ENCODE data around the gene EFHD2. TPM values are rescaled to one million over a fixed set of nuclear protein-coding genes. Genes with fewer than 3 reads are reported as not detected.
"Not testable (repeated sequence)": the region's sequence is repeated elsewhere in the genome, so short reads cannot be mapped to it uniquely, and the experiment has no call there.

The EFHD2 gene
- total and polyA plus RNA-seq, 2 experiments from 2014 or later = 43.9 to 58.2 TPM

GRCh38 chr1:15368888-15369287, 40.8 kb upstream of the EFHD2 start:
- Histone ChIP-seq H3K36me3 (no peaks in the 10 kb centered on the region), H3K4me1 (ENCODE audit: low read depth) (no peaks in the 10 kb centered on the region), H3K9me3 (ENCODE audit: low read depth) (no peaks in the 10 kb centered on the region), H3K27ac (no peak overlapping the region), H3K27me3 (no peaks in the 10 kb centered on the region), H3K4me3 (no peak overlapping the region)
- TF ChIP-seq, protein P1, sequence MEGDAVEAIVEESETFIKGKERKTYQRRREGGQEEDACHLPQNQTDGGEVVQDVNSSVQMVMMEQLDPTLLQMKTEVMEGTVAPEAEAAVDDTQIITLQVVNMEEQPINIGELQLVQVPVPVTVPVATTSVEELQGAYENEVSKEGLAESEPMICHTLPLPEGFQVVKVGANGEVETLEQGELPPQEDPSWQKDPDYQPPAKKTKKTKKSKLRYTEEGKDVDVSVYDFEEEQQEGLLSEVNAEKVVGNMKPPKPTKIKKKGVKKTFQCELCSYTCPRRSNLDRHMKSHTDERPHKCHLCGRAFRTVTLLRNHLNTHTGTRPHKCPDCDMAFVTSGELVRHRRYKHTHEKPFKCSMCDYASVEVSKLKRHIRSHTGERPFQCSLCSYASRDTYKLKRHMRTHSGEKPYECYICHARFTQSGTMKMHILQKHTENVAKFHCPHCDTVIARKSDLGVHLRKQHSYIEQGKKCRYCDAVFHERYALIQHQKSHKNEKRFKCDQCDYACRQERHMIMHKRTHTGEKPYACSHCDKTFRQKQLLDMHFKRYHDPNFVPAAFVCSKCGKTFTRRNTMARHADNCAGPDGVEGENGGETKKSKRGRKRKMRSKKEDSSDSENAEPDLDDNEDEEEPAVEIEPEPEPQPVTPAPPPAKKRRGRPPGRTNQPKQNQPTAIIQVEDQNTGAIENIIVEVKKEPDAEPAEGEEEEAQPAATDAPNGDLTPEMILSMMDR (IDR thresholded peaks at IDR 0.05; ENCODE audit: low read depth, low read length) = no peak
- no peak for DNase-seq (ENCODE audit: low read depth in 1 of 2, low spot score in 1 of 2)

DNA sequence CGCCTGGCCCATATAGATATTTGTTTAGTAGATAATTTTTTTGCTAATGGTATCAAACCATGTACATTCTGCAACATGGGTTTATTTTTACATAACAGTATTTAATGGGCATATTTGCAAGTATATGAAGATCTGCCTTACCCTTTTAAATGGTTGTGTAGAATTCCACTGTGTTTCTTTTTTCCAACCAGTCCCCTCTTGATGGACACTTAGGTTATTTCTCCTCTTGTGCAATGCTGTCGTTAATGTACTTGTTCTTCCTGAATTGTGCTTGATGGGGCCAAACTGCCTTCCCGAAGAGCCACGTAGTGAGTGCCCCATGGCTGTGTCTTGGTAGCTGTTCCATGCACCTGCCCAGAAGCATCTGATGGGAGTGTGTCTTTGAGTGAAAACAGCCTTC, 39.4 kb upstream of the EFHD2 start:
- no peaks in the 10 kb centered on the region for H3K27me3 ChIP-seq
- H3K36me3 ChIP-seq = no peaks in the 10 kb centered on the region
- no peaks in the 10 kb centered on the region for H3K4me1 ChIP-seq (ENCODE audit: low read depth)
- DNase-seq (ENCODE audit: low read depth in 1 of 2, low spot score in 1 of 2) = no peak
- no peak overlapping the region for H3K4me3 ChIP-seq
- TF ChIP-seq, protein P1 (IDR thresholded peaks at IDR 0.05; ENCODE audit: low read depth, low read length) = no peak
- H3K9me3 ChIP-seq (ENCODE audit: low read depth) = no peaks in the 10 kb centered on the region
- no peak overlapping the region for H3K27ac ChIP-seq

GRCh38 chr1:15370781-15371520, 38.7 kb upstream of the EFHD2 start:
- peak in 1 of 2 donors; percentile 30 for DNase-seq (ENCODE audit: low read depth in 1 of 2, low spot score in 1 of 2)
- TF ChIP-seq, protein P1 (IDR thresholded peaks at IDR 0.05; ENCODE audit: low read depth, low read length) = no peak
- Histone ChIP-seq H3K36me3 (no peaks in the 10 kb centered on the region), H3K9me3 (ENCODE audit: low read depth) (no peaks in the 10 kb centered on the region), H3K27ac (no peak overlapping the region), H3K4me1 (ENCODE audit: low read depth) (no peaks in the 10 kb centered on the region), H3K4me3 (no peak overlapping the region), H3K27me3 (no peaks in the 10 kb centered on the region)

DNA sequence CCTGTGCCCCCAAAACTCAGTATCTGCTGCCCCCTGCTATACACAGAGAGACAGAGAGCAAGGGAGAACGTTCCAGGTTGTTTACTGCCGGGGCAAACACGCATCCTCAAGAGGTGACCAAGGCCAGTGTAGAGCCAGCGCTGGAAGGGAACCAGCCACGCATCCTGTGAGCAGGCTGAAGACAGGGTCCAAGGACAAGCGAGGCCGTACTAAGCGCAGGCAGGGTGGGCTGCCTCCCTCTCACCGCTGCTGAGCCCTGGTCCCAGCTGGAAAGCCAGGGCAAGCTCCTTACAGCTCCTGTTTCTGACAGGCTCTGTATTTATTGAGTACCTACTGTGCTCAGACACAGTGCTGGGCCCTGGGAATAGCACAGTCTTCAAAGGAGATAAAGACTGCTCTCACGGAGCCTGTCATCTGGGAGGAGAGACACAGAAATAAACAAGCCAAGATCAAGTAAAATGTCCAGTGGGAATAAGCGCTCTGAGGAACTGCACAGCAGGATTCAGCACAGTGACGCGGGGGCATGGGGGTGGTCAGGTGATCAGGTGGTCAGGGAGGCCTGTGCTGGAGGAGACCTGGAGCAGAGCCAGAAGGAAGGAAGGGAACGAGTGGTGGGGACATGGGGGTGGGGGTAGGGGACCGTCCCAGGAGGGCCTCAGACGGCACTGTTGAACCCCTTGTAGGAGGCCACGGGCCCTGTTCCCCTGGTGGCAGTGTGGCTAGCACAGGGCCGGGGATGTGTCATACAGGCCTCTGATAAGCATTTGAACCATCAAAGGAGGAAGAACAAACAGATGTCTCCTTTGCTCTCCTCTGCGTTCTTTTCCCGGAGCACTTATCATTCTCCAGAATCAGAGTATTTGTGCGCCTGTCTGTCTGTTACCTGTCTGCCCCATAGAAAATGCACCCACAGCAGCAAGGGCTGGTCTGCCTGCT, 37.8 kb upstream of the EFHD2 start:
- no peak overlapping the region for H3K27ac ChIP-seq
- no peak for DNase-seq (ENCODE audit: low read depth in 1 of 2, low spot score in 1 of 2)
- H3K4me3 ChIP-seq = no peak overlapping the region
- H3K4me1 ChIP-seq (ENCODE audit: low read depth) = peaks cover under 1% of the 10 kb centered on the region
- TF ChIP-seq, protein P1 (IDR thresholded peaks at IDR 0.05; ENCODE audit: low read depth, low read length) = no peak
- no peaks in the 10 kb centered on the region for H3K36me3 ChIP-seq
- H3K9me3 ChIP-seq (ENCODE audit: low read depth) = no peaks in the 10 kb centered on the region
- H3K27me3 ChIP-seq = no peaks in the 10 kb centered on the region

DNA sequence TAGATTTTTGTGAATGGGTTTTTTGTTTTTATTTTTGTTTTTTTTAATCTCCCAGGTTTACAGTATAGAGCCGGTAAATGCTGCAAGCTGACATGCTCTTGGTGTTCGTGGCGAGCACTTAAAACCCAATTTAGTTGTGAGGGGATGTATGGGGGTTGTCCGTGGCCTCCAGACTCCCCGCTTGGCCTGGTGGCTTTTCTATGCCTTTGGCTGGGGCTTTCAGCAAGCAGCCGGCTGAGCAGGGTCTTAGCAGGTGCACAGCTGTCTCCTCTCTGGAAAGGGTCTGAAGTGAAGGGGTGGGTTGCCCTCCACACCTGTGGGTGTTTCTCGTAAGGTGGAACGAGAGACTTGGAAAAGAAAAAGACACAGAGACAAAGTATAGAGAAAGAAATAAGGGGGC, 31.0 kb upstream of the EFHD2 start:
- H3K27me3 ChIP-seq = peaks cover 2% of the 10 kb centered on the region
- H3K4me1 ChIP-seq (ENCODE audit: low read depth) = peaks cover 20% of the 10 kb centered on the region
- no peak overlapping the region for H3K27ac ChIP-seq
- DNase-seq (ENCODE audit: low read depth in 1 of 2, low spot score in 1 of 2) = no peak
- H3K4me3 ChIP-seq = no peak overlapping the region
- TF ChIP-seq, protein P1 (IDR thresholded peaks at IDR 0.05; ENCODE audit: low read depth, low read length) = no peak
- H3K9me3 ChIP-seq (ENCODE audit: low read depth) = no peaks in the 10 kb centered on the region
- no peaks in the 10 kb centered on the region for H3K36me3 ChIP-seq

- not testable (repeated sequence) for H3K27me3 ChIP-seq; H3K36me3 ChIP-seq; H3K27ac ChIP-seq; H3K9me3 ChIP-seq (ENCODE audit: low read depth); H3K4me3 ChIP-seq; DNase-seq (ENCODE audit: low read depth in 1 of 2, low spot score in 1 of 2)
- H3K4me1 ChIP-seq (ENCODE audit: low read depth) = peaks cover 20% of the 10 kb centered on the region
These were observed 30.5 kb upstream of the EFHD2 start for GRCh38 chr1:15379151-15379550.

All from cardiac muscle cell (in vitro differentiated cells and primary cell).